Duodenal mucosa (tissue), 2 donors: ENCODE data around the gene FERMT2.

Source experiments
- H3K27ac ChIP-seq: one replicate; pipeline ENCODE4 v1.7.0; 2013; ENCODE audit warnings: low read depth, low read length
- H3K27me3 ChIP-seq, 2 donors: one replicate each; pipeline ENCODE4 v1.7.0; 2013; ENCODE audit warnings: low read length in 2 of 2, control low read depth in 1 of 2; ENCODE audit not compliant: insufficient read depth in 2 of 2, control insufficient read depth in 1 of 2
- H3K36me3 ChIP-seq, 2 donors: one replicate each; pipeline ENCODE4 v1.7.0; 2013; ENCODE audit warnings: low read length in 2 of 2, control low read depth in 1 of 2; ENCODE audit not compliant: insufficient read depth in 2 of 2, control insufficient read depth in 1 of 2
- H3K4me1 ChIP-seq, 2 donors: one replicate each; pipeline ENCODE4 v1.7.0; 2013; ENCODE audit warnings: low read length in 2 of 2, control low read depth in 1 of 2; ENCODE audit not compliant: insufficient read depth in 2 of 2, control insufficient read depth in 1 of 2
- H3K4me3 ChIP-seq, 2 donors: one replicate each; pipeline ENCODE4 v1.7.0; 2013; ENCODE audit warnings: low read length in 2 of 2, low read depth in 1 of 2
- H3K9ac ChIP-seq, 2 donors: one replicate each; pipeline ENCODE4 v1.7.0; 2013; ENCODE audit warnings: low read length in 2 of 2, low read depth in 1 of 2
- H3K9me3 ChIP-seq, 2 donors: one replicate each; pipeline ENCODE4 v1.7.0; 2013; ENCODE audit warnings: low read length in 2 of 2, control low read depth in 1 of 2; ENCODE audit not compliant: control insufficient read depth in 1 of 2

The FERMT2 gene

DNA sequence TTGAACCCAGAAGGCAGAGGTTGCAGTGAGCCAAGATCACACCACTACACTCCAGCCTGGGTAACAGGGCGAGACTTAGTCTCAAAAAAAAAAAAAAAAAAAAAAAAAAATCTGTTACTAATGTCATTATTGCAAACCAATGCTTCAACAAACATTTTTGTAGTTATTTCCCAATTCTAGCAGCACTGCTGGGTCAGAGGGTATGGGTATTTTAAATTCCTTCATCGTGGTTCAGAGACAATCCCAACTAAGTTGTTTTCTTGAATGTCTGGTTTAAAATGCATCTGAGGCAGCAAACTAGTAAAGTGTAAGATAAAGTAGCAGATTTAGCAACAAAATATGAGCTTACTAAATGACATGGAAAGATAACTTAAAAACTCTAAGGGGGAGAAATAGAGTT, 65.6 kb downstream of the FERMT2 start:
- Histone ChIP-seq H3K4me1 (no peaks in the 10 kb centered on the region), H3K9me3 (no peaks in the 10 kb centered on the region), H3K4me3 (no peak overlapping the region), H3K9ac (no peak overlapping the region), H3K27me3 (no peaks in the 10 kb centered on the region), H3K27ac (no peak overlapping the region), H3K36me3 (peaks cover 0 to 4% of the 10 kb centered on the region in 2 donors)

DNA sequence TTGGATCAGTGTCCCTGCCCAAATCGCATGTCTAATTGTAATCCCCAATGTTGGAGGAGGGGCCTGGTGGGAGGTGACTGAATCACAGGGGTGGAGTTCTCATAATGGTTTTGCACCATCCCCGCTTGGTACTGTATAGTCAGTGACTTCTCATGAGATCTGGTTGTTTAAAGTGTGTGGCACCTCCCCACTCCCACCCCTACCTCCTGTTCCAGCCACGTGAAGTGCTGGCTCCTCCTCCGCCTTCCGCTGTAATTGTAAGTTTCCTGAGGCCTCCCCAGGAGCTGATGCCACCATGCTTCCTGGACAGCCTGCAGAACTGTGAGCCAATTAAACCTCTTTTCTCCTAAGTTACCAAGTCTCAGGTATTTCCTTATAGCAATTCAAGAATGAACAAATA, 67.2 kb downstream of the FERMT2 start:
- no peaks in the 10 kb centered on the region for H3K27me3 ChIP-seq
- no peak overlapping the region for H3K9ac ChIP-seq
- no peaks in the 10 kb centered on the region for H3K9me3 ChIP-seq
- no peak overlapping the region for H3K27ac ChIP-seq
- no peaks in the 10 kb centered on the region for H3K4me1 ChIP-seq
- H3K4me3 ChIP-seq: no peak overlapping the region
- no peaks in the 10 kb centered on the region for H3K36me3 ChIP-seq

DNA sequence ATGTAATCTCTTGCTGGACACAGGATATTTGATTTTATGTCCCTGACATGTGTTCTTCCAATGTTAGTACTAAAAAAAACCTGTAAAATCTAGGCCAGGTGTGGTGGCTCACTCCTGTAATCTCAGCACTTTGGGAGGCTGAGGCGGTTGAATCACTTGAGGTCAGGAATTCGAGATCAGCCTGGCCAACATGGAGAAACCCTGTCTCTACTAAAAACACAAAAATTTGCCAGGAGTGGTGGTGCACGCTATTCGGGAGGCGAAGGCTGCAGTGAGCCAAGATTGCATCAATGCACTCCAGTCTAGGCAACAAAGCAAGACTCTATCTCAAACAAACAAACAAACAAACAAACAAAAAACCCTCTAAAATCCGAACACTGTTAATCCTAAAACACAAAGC, 68.0 kb downstream of the FERMT2 start:
- Histone ChIP-seq H3K4me1 (no peaks in the 10 kb centered on the region), H3K27me3 (no peaks in the 10 kb centered on the region), H3K9ac (no peak overlapping the region), H3K36me3 (no peaks in the 10 kb centered on the region), H3K4me3 (no peak overlapping the region), H3K27ac (no peak overlapping the region), H3K9me3 (no peaks in the 10 kb centered on the region)

DNA sequence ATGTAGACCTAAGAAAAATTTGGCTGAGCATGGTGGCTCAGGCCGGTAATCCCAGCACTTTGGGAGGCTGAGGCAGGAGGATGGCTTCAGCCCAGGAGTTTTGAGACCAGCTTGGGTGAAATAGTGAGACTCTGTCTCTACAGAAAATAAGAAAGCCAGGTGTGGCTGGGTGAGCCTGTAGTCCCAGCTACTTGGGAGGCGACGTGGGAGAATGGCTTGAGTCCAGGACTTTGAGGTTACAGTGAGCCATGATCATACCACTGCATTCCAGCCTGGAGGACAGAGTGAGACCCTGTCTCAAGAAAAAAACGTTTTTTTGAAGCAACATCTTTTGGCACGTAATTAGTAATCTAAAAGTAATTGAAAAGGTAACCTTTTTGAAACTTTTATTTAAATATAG, 70.9 kb downstream of the FERMT2 start:
- Histone ChIP-seq H3K4me3 (no peak overlapping the region), H3K4me1 (no peaks in the 10 kb centered on the region), H3K27me3 (no peaks in the 10 kb centered on the region), H3K36me3 (no peaks in the 10 kb centered on the region), H3K27ac (no peak overlapping the region), H3K9me3 (no peaks in the 10 kb centered on the region), H3K9ac (no peak overlapping the region)

DNA sequence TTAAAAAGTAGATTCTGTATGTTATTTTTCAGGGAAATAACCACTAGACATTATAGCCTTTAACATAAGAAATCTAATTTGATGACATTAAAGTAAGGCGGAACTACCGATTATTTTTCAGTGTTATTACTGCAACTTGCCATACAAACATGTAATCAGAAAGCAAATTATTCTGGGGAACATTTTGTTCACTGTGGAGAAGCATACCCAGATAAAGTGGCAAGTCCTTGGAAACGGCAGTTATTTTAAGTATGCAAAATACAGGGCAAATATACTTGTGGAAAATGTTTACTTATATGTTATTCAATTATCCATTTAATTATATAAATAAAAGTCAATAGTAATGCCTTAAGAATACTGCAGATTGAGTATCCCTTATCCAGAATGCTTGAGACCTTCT, 71.9 kb downstream of the FERMT2 start:
- H3K36me3 ChIP-seq: no peaks in the 10 kb centered on the region
- no peaks in the 10 kb centered on the region for H3K27me3 ChIP-seq
- no peak overlapping the region for H3K4me3 ChIP-seq
- H3K9me3 ChIP-seq: no peaks in the 10 kb centered on the region
- no peaks in the 10 kb centered on the region for H3K4me1 ChIP-seq
- H3K27ac ChIP-seq: no peak overlapping the region
- H3K9ac ChIP-seq: no peak overlapping the region

DNA sequence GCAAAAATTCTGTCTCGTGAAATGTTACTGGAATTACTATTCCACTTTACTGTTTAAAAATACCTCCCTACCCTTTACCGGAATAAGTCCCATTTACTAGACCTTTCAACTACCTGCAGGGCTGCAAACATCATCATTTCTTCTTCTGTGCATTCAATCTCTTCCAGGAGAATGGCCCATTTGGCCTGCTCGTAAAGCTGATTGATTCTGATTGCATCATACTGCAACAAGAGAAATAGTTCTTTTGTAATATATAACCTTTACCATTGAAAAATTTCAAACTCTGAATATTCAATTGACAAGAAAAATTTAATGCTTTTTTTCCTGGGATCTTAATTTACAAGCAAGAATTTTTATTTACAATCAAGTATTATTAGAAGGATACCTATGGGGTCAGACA, 72.4 kb downstream of the FERMT2 start:
- Histone ChIP-seq H3K9me3 (no peaks in the 10 kb centered on the region), H3K27me3 (no peaks in the 10 kb centered on the region), H3K4me1 (no peaks in the 10 kb centered on the region), H3K4me3 (no peak overlapping the region), H3K27ac (no peak overlapping the region), H3K9ac (no peak overlapping the region), H3K36me3 (no peaks in the 10 kb centered on the region)

DNA sequence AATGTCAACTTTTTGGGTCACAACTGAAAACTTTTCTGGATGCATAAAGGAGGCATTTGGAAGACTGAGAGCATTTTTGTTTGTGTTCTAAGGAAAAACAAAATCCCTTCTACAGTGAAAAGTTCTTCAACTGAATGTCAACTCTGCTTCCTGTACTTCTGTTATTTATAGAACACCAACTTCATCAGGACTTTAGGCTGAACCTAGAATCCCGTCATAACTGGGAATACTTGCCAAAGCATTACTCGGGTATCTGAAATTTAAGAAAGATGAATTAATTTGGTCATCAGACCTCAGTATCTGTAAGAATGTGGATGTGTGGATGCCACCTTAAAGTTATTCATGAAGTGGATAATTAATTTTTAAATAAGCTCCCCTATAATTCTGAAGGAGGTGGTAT, 73.2 kb downstream of the FERMT2 start:
- no peak overlapping the region for H3K4me3 ChIP-seq
- no peak overlapping the region for H3K27ac ChIP-seq
- H3K27me3 ChIP-seq: no peaks in the 10 kb centered on the region
- H3K9ac ChIP-seq: no peak overlapping the region
- H3K4me1 ChIP-seq: no peaks in the 10 kb centered on the region
- H3K9me3 ChIP-seq: no peaks in the 10 kb centered on the region
- no peaks in the 10 kb centered on the region for H3K36me3 ChIP-seq

DNA sequence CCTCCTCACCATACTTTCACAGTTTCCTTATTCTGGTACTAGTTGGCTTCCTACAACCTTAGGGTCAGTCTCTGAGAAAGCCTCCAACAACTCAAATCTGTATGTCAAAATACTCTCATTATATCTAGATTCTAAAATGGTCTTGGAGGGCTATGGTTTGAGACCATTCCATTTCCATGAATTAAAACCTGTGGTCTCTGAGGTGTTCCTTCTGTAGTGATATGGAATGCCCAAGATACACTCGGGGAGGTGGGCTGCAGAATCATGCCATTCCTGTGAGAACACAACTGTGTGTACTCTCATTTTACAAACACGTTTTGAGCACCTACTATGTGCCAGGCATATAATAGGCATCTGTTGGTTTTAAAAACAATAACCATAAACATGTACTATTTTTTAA, 74.0 kb downstream of the FERMT2 start:
- Histone ChIP-seq H3K36me3 (peaks cover 0 to under 1% of the 10 kb centered on the region in 2 donors), H3K4me1 (no peaks in the 10 kb centered on the region), H3K27ac (no peak overlapping the region), H3K9me3 (no peaks in the 10 kb centered on the region), H3K27me3 (no peaks in the 10 kb centered on the region), H3K9ac (no peak overlapping the region), H3K4me3 (no peak overlapping the region)

DNA sequence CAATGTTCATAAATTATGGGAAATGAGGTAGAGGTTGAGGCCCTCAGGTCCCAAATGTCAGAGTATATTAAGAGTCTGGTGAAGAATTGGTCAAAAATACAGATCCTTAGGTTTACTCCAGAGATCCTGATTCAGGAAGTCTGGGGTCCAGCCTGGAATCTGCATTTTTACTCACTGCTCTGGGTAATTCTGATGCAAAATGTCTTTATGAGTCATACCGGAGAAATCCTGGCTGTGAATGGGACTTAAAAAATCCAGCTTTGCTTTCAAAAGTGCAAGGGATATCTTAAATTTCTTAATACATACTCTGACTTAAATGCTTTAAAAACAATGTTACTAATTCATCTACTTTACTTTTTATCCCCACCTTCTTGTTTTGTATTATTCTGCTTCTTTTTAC, 74.5 kb downstream of the FERMT2 start:
- Histone ChIP-seq H3K9me3 (no peaks in the 10 kb centered on the region), H3K27ac (no peak overlapping the region), H3K4me1 (no peaks in the 10 kb centered on the region), H3K36me3 (peaks cover 0 to 5% of the 10 kb centered on the region in 2 donors), H3K9ac (no peak overlapping the region), H3K27me3 (no peaks in the 10 kb centered on the region), H3K4me3 (no peak overlapping the region)

DNA sequence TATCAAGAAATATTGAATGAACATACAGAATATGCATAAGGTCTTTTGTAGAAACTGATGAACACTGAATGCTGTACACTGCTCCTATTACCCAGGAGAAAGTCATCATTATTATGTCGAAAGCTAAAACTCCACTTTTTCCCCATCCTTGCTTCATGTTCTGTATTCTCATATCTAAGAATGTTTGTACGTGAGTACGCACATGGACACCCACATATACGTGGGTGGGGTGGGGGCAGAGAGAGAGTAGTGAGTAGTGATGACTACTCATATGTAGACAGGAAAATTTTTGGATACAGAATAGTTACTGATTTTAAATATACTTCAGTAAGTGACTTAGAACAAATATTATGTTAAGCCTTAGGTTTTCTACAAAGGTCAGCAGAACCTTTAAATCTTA, 75.1 kb downstream of the FERMT2 start:
- H3K4me3 ChIP-seq: no peak overlapping the region
- H3K27ac ChIP-seq: no peak overlapping the region
- H3K9me3 ChIP-seq: no peaks in the 10 kb centered on the region
- H3K9ac ChIP-seq: no peak overlapping the region
- H3K4me1 ChIP-seq: no peaks in the 10 kb centered on the region
- H3K27me3 ChIP-seq: no peaks in the 10 kb centered on the region
- peaks cover 0 to 5% of the 10 kb centered on the region in 2 donors for H3K36me3 ChIP-seq

DNA sequence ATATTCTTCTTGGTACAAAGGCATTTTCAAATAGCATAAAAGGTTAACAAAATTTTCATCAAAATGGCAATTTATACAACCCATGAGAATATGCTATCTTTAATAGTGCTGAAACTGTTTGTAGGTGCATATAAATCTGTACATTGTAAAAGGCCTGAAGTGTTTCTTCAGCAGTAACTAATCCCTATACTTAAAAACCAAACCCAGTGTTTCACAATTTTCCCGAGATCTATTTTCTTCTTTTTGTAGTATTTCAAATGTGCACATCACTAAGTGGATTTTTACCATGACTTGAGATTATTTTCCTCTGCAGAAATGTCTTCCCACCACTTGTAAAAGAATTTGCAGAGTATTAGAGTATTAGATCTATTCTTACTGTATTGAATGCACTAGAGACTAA, 76.5 kb downstream of the FERMT2 start:
- Histone ChIP-seq H3K27ac (no peak overlapping the region), H3K9me3 (no peaks in the 10 kb centered on the region), H3K4me3 (no peak overlapping the region), H3K4me1 (no peaks in the 10 kb centered on the region), H3K9ac (no peak overlapping the region), H3K27me3 (no peaks in the 10 kb centered on the region), H3K36me3 (peaks cover 0 to 5% of the 10 kb centered on the region in 2 donors)
